BJ (cell line): Measurements from ENCODE around the gene SLC34A1. TPM values are rescaled to one million over a fixed set of nuclear protein-coding genes. Genes with fewer than 3 reads are reported as not detected.
"Not testable (repeated sequence)": the region's sequence is repeated elsewhere in the genome, so short reads cannot be mapped to it uniquely, and the experiment has no call there.

Experiments
- CTCF ChIA-PET: fragments of 350-600 bp; formaldehyde crosslinking; extraction: SDS; loops from one replicate; lab custom pipeline; 2021; ENCODE audit warnings: antibody characterized with exemption, inconsistent platforms; lab: Yijun Ruan, JAX
- POLR2A ChIA-PET: fragments of 300-600 bp; sonication (Branson Sonifier 250); formaldehyde crosslinking; extraction: SDS; loops from one replicate; lab custom pipeline; 2021; ENCODE audit warnings: antibody characterized with exemption; lab: Charles Lee
- DNase-seq: peaks from one replicate; pipeline ENCODE4 v3.0.0-alpha.2; 2011; ENCODE audit warnings: low read depth
- H3K27me3 ChIP-seq: 2 replicates; pipeline ENCODE4 v1.6.0; 2011; ENCODE audit warnings: low read length; ENCODE audit not compliant: control insufficient read depth, insufficient read depth
- H3K36me3 ChIP-seq: 2 replicates; pipeline ENCODE4 v1.5.1; 2011; ENCODE audit warnings: low read length; ENCODE audit not compliant: control insufficient read depth, insufficient read depth
- H3K4me3 ChIP-seq: 2 replicates; pipeline ENCODE4 v1.5.1; 2011; ENCODE audit warnings: low read depth, mild to moderate bottlenecking, control low read depth, low read length
- polyA plus RNA-seq: library from polyadenylated mRNA; depleted of rRNA; stranded (reverse); fragments of >200 nt; gene quantifications from 2 replicates; pipeline ENCODE4 v1.2.3, GENCODE V29; 2011
- TF ChIP-seq, protein P1 (sequence below): IDR thresholded peaks from 2 replicates; pipeline ENCODE4 v1.5.1; 2011; ENCODE audit warnings: low read depth, mild to moderate bottlenecking, control low read depth, inconsistent platforms, low read length, moderate library complexity; ENCODE audit not compliant: insufficient read depth

Gene SLC34A1
- polyA plus RNA-seq, 1 experiment = not detected

DNA sequence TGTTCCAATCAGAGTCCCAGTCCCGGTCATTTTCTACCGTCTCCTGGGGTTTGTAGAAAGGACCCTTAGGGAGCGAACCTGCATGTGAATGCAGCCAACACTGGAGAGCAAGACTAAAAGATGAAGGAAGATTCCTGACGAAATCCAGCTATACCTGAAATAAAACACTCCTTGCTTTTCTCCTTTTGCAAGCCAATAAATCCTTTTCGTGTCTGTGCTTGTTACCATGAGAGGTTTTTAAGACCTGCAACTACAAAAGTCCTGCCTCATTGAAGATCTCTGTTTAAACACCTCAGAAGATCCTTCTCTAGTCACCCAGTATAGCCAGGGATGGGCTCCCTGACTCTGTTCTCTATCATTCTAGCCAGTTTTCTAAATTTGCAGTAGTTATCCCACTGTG is 10.0 kb upstream of the SLC34A1 start:
- TF ChIP-seq, protein P1, sequence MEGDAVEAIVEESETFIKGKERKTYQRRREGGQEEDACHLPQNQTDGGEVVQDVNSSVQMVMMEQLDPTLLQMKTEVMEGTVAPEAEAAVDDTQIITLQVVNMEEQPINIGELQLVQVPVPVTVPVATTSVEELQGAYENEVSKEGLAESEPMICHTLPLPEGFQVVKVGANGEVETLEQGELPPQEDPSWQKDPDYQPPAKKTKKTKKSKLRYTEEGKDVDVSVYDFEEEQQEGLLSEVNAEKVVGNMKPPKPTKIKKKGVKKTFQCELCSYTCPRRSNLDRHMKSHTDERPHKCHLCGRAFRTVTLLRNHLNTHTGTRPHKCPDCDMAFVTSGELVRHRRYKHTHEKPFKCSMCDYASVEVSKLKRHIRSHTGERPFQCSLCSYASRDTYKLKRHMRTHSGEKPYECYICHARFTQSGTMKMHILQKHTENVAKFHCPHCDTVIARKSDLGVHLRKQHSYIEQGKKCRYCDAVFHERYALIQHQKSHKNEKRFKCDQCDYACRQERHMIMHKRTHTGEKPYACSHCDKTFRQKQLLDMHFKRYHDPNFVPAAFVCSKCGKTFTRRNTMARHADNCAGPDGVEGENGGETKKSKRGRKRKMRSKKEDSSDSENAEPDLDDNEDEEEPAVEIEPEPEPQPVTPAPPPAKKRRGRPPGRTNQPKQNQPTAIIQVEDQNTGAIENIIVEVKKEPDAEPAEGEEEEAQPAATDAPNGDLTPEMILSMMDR = no peak
- Histone ChIP-seq H3K4me3 (no peak overlapping the region), H3K27me3 (no peaks in the 10 kb centered on the region; the same call in 1 of the 2 replicates), H3K36me3 (no peaks in the 10 kb centered on the region)
- POLR2A ChIA-PET = no interaction called here
- DNase-seq = no peak
- CTCF ChIA-PET = interaction anchor here (0.9 to 5.7 kb wide), 3 partner anchors 16 to 80 kb away, joined by 3 to 50 read pairs (median 4); no protein-coding TSS in a partner anchor

DNA sequence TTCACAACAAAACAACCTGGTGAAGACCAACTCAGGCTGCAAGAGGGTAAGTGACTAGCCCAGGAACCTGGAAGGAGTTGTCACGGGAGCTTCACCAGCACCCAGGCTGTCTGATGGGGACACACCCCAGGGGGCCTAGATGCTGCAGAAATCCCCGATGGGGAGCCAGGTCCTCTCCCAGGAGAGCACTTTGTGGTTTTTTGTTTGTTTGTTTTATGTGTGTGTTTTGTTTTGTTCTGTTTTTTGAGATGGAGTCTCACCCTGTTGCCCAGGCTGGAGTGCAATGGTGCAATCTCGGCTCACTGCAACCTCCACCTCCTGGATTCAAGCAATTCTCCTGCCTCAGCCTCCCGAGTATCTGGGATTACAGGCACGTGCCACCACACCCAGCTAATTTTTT is 8.7 kb upstream of the SLC34A1 start:
- H3K4me3 ChIP-seq, H3K36me3 ChIP-seq, H3K27me3 ChIP-seq, POLR2A ChIA-PET, DNase-seq: not testable (repeated sequence)
- CTCF ChIA-PET = interaction anchor here (0.9 to 1.4 kb wide), 3 partner anchors 9 to 15 kb away, joined by 3 to 4 read pairs (median 3); no protein-coding TSS in a partner anchor

DNA sequence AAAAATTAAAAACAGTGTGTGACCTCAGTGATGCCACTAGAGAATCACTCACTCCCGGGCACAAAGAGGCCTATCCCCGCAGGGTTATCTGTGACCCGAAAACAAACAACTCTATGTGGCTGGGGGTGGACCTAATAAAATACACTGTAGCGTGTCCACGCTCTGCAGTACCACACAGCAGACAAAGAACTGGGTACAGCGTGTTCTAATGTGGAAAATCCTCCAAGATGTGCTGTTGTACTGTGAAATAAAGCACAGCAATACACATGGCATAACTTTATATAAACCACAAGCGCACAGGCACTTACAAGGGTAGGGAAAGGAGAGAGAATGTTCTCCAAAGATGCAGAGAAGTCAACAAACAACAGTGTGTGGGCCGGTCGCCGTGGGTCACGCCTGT is 8.1 kb upstream of the SLC34A1 start:
- Histone ChIP-seq H3K27me3 (no peaks in the 10 kb centered on the region; the same call in 1 of the 2 replicates), H3K36me3 (no peaks in the 10 kb centered on the region), H3K4me3 (no peak overlapping the region)
- CTCF ChIA-PET = interaction anchor here (1.0 to 3.9 kb wide), 3 partner anchors 9 to 14 kb away, joined by 3 to 39 read pairs (median 3); no protein-coding TSS in a partner anchor
- TF ChIP-seq, protein P1 = no peak
- POLR2A ChIA-PET = no interaction called here
- no peak for DNase-seq

DNA sequence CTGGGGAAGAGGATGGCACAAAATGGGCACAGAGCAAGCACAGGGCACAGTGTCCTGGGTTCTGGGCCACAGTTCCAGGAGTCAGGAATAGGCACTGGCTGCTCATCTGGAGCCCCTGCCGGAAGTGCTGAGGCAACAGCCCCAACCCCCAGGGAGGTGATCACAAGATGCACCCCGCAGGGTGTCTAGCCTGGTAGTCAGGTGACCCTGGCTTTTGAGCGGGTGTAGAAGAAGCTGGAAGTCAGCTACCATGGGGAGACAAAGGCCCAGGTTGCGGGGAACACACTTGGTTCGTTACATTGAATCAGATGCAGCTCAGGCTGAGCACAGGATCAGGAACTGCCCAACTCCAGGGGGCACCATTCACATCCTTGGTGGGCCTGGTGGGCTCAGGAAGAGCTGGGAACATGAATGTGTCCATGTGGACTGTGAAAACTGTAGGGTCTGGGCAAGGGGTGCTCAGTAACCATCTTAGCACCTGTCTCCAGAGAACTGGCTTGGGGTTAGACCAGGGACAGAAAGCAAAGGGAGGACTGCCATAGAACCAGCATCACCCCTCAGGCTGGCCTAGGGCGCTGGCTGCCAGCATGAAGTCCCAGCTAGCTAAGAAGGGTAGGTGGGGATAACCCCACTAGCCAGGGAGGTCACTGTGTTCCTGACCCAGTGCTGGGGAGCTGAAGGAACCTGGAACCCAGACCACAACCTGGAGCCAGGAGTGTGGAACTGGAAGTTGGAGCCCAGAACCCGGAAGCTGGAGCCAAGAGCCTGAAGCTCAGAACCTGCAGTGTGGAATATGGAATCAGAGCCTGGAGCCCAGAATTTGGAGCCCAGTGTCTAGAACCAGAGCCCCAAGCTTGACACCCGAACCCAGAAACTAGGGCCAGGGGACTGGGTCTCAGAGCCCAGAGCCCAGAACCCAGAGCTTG is 6.1 kb upstream of the SLC34A1 start:
- no peaks in the 10 kb centered on the region for H3K36me3 ChIP-seq
- CTCF ChIA-PET = interaction anchor here (0.8 to 4.0 kb wide), 6 partner anchors 8 to 76 kb away, joined by 3 to 39 read pairs (median 10); no protein-coding TSS in a partner anchor
- POLR2A ChIA-PET = no interaction called here
- no peak overlapping the region for H3K4me3 ChIP-seq
- H3K27me3 ChIP-seq = peaks cover 10% of the 10 kb centered on the region
- DNase-seq = no peak
- TF ChIP-seq, protein P1 = no peak

DNA sequence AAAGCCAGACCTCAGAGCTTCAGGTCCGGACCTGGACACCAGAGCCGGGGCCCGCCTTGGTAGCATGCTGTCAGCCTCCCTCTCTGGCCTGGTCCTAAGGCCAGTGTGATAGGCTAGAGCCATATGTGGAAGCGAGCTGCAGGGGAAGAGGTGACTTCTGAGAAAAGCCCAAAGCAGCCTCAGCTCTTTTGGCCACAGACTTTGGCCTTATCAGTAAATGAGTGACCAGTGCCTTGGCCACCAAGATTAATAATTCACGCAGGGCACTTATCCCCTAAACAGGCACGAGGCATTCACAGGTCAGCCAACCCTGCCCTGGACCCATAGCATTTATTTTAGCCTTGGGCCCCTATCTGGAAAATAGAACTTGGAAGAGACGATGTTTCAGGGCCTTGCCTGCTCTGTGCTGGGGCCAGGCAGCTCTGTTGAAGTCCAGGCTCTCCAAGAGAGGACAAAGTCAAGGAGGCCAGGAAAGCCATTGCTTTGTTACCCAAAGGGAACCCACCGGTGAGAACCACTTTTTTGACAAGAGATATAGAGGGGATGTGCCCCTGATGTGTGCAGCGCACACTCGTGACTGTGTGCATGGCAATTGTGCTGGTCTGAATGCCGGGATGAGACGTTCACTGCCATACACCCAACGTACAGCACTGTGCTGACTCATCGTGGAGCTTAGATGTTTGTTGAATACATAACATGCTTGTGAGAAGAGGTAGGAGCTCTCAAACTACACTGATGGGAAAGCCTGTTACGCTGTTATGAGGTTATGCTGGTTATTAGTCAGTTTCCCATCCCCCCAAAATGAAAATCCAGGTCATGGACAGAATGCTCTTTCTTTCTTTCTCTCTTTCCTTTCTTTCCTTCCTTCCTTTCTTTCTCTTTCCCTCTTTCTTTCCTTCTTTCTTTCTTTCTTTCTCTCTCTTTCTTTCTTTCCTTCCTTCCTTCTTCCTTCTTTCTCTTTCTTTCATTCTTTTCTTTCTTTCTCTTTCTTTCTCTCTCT is 5.0 kb upstream of the SLC34A1 start:
- no peak for DNase-seq
- Histone ChIP-seq H3K27me3 (peaks cover 10% of the 10 kb centered on the region), H3K36me3 (no peaks in the 10 kb centered on the region), H3K4me3 (no peak overlapping the region)
- CTCF ChIA-PET = interaction anchor here (0.7 to 4.0 kb wide), 6 partner anchors 9 to 75 kb away, joined by 3 to 39 read pairs (median 10); no protein-coding TSS in a partner anchor
- TF ChIP-seq, protein P1 = no peak
- POLR2A ChIA-PET = no interaction called here
